ENCODE measurements around the gene KIF12.

DNA sequence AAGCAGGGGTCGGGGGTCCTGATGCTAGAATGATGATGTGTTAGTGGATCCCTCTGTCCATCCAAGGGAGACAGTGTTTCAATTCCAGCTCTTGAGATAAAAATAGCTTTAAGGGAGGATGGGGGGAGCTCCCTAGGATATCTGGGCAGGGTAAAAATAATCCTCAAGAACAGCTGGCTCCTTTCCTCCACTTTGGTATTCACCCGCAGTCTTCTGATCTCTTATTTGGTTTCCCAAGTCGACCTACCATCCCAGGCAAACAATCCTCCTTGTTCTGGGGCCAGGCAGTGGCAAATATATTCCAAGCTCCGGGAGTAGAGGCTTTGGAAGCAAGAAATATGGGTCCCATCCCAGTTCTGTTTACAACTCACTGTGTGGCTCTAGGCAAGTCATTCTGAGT lies 41.8 kb upstream of the KIF12 start:
- TF ChIP-seq POLR2A (IDR thresholded peaks at IDR 0.05; ENCODE audit: low read depth, low read length) (no peak), SPI1 (IDR thresholded peaks at IDR 0.05; ENCODE audit: low read depth, low read length) (no peak), POLR2AphosphoS5 (IDR thresholded peaks at IDR 0.05; ENCODE audit: low read depth, low read length) (no peak)

Data from GM12891 (cell line).